Measurements from ENCODE around the gene ANO1.

DNA sequence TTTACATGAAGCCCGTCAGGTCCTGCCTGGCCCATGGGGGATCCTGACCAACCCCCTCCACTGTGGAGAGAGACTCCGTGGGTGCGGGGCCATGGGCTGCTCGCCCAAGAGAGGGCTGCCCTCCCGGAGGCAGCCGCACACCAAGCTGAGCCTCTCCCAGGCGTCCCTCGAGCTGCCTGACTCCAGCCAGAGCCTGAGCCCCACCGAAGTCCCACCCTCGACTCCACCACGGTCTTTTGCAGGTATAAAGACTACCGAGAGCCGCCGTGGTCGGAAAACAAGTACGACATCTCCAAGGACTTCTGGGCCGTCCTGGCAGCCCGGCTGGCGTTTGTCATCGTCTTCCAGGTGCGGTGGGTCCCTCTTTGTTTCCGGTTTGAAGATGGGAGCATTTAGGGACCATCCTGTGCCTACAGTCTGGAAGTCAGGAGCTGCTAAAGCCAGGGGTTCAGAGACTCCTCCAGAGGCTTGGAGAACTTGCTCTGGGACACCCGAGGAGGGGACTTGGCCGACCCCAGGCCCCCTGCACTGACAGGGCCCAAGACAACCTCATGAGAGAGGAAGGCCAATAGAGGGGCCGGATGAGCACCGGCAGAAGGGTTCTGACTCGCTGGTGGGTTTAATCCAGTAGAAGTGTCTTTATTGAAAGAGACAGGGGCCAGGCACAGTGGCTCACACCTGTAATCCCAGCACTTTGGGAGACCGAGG is 107.4 kb downstream of the ANO1 start:
- TF ChIP-seq, protein P1, sequence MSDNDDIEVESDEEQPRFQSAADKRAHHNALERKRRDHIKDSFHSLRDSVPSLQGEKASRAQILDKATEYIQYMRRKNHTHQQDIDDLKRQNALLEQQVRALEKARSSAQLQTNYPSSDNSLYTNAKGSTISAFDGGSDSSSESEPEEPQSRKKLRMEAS (IDR thresholded peaks at IDR 0.05) = no peak
- TF ChIP-seq YY1 (IDR thresholded peaks at IDR 0.05) = no peak
- TF ChIP-seq, protein P2, sequence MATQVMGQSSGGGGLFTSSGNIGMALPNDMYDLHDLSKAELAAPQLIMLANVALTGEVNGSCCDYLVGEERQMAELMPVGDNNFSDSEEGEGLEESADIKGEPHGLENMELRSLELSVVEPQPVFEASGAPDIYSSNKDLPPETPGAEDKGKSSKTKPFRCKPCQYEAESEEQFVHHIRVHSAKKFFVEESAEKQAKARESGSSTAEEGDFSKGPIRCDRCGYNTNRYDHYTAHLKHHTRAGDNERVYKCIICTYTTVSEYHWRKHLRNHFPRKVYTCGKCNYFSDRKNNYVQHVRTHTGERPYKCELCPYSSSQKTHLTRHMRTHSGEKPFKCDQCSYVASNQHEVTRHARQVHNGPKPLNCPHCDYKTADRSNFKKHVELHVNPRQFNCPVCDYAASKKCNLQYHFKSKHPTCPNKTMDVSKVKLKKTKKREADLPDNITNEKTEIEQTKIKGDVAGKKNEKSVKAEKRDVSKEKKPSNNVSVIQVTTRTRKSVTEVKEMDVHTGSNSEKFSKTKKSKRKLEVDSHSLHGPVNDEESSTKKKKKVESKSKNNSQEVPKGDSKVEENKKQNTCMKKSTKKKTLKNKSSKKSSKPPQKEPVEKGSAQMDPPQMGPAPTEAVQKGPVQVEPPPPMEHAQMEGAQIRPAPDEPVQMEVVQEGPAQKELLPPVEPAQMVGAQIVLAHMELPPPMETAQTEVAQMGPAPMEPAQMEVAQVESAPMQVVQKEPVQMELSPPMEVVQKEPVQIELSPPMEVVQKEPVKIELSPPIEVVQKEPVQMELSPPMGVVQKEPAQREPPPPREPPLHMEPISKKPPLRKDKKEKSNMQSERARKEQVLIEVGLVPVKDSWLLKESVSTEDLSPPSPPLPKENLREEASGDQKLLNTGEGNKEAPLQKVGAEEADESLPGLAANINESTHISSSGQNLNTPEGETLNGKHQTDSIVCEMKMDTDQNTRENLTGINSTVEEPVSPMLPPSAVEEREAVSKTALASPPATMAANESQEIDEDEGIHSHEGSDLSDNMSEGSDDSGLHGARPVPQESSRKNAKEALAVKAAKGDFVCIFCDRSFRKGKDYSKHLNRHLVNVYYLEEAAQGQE (IDR thresholded peaks at IDR 0.05) = no peak
- TF ChIP-seq, protein P3, sequence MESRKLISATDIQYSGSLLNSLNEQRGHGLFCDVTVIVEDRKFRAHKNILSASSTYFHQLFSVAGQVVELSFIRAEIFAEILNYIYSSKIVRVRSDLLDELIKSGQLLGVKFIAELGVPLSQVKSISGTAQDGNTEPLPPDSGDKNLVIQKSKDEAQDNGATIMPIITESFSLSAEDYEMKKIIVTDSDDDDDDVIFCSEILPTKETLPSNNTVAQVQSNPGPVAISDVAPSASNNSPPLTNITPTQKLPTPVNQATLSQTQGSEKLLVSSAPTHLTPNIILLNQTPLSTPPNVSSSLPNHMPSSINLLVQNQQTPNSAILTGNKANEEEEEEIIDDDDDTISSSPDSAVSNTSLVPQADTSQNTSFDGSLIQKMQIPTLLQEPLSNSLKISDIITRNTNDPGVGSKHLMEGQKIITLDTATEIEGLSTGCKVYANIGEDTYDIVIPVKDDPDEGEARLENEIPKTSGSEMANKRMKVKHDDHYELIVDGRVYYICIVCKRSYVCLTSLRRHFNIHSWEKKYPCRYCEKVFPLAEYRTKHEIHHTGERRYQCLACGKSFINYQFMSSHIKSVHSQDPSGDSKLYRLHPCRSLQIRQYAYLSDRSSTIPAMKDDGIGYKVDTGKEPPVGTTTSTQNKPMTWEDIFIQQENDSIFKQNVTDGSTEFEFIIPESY (IDR thresholded peaks at IDR 0.05) = no peak
- TF ChIP-seq, protein P4, sequence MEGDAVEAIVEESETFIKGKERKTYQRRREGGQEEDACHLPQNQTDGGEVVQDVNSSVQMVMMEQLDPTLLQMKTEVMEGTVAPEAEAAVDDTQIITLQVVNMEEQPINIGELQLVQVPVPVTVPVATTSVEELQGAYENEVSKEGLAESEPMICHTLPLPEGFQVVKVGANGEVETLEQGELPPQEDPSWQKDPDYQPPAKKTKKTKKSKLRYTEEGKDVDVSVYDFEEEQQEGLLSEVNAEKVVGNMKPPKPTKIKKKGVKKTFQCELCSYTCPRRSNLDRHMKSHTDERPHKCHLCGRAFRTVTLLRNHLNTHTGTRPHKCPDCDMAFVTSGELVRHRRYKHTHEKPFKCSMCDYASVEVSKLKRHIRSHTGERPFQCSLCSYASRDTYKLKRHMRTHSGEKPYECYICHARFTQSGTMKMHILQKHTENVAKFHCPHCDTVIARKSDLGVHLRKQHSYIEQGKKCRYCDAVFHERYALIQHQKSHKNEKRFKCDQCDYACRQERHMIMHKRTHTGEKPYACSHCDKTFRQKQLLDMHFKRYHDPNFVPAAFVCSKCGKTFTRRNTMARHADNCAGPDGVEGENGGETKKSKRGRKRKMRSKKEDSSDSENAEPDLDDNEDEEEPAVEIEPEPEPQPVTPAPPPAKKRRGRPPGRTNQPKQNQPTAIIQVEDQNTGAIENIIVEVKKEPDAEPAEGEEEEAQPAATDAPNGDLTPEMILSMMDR (IDR thresholded peaks at IDR 0.05; ENCODE audit: low read depth, low read length, missing input control) = no peak

Measured in liver (tissue), 2 donors.